OCI-M1 (cell line): ENCODE results near the gene SVOP.
"Not testable (repeated sequence)": the region's sequence is repeated elsewhere in the genome, so short reads cannot be mapped to it uniquely, and the experiment has no call there.

Experiments
- DNase-seq: peaks from one replicate; lab custom pipeline; 2025; lab: John Stamatoyannopoulos, UW

The SVOP gene, protein sequence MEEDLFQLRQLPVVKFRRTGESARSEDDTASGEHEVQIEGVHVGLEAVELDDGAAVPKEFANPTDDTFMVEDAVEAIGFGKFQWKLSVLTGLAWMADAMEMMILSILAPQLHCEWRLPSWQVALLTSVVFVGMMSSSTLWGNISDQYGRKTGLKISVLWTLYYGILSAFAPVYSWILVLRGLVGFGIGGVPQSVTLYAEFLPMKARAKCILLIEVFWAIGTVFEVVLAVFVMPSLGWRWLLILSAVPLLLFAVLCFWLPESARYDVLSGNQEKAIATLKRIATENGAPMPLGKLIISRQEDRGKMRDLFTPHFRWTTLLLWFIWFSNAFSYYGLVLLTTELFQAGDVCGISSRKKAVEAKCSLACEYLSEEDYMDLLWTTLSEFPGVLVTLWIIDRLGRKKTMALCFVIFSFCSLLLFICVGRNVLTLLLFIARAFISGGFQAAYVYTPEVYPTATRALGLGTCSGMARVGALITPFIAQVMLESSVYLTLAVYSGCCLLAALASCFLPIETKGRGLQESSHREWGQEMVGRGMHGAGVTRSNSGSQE

DNA sequence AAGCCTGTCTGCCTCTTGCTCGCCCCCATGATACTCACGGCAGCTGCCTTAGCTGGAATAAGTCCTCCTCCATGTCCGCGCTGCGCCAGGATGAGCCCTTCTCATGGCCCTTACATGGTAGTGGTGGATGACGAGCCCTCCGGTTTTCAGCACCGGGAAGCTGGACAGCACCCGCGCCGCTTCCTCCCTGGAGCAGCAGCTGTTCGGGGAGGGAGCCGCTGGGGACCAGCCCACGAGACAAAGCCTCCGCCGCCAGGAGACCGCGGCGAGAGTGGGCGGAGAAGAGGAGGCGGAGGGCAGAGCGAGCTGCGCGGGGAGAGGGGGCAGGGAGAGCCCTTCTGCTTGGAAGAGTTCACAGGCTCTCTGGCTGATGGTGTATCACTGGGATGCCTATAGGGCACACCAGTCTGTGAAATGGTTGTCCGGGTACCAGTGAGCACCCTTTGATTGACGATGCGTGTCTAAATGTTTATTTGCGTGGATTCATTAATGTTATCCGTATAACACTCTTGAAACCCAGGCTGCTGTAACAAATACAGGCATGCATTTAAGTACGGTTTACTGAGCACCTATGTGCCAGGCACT lies at the start of gene SVOP:
Gene SVOP, minus strand, starts transcription at position 273 of the 585 bp plus-strand sequence. Its CDS starts 200 bp downstream, at position 73.
- peak; percentile 87 for DNase-seq

DNA sequence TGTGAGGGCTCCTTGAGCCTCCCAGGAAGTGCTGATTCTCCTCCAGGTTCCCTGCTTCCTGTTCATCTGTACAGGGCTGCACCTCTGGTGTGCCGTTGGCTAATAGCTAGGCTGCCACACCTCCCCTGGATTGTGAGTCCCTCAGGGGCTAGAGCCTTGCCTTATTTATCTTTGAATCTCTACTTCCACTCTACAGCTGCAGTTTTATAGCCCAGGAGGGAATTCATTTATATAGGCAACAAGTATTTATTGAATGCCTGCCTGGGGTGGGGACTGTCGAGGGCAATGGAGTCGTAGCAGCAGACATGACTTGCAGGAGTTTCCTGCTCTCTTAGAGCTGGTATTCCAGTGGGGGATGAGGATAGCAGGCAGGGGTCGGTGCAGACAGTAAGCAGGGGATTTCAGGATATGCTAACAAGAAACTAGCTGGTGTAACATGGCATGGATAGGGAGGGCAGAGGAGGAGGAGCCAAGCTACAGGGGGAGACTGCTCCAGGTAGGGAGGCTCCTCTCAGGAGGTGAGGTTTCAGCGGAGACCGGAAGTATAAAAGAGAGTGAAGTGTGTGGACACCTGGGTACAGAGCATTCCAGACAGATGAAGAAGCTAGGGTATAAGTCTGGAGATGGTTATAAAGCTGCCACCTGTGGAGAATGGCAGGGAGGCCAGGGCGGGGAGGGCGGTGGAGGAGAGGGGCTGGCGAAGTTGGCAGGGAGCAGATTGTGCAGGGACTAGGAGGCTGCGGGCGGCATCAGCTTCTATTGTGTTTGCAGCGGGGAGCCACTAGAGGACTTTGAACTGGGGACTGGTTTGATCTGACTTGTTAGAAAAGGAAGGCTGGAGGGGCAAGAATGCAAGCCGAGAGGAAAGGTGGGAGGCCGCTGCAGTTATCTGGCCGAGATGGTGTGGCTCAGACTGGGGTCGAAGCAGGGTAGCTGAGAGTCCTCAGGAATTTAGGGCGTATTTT lies 48.7 kb upstream of the SVOP start:
- no peak for DNase-seq

DNA sequence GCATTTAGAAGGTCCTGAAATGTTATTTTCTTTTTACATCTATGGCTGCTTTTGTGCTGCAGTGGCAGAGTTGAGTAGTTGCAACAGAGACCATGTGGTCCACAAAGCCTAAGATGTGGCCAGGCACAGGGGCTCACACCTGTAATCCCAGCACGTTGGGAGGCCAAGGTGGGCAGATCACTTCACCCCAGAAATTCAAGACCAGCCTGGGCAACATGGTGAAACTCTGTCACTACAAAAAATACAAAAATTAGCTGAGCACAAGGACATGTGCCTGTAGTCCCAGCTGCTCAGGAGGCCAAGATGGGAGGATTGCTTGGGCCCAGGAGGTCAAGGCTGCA lies 45.0 kb upstream of the SVOP start:
- no peak for DNase-seq

DNA sequence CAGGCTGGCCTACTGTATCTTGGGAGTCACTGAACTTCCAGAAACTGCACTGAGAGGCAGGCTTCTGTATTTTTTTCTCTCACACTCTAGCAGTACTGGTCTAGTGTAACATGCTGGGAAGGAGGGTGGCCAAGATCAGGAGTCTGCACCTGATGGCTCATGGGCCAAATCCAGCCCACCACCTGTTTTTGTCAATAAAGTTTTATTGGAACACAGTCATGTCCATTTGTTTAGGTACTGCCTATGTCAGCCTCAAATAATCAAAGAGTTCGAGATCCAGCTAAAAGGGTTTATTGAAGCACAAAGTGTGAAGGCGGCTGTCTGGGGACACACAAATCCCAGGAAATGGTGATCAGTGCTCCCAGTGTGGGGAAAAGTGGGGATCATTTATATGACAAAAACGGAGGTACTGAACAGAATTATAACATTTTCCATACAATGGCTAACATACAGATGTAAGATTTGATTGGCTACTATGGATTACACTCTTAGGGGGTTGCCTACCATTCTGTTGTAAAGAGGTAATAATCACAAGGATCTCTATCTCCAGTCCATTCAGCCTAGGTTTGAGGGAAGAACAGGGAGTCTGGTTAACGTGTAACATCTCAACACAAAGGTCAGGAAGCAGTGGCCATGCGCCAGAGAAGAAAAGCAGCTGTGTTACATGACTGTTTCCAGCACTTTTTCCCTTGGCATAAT lies 44.4 kb upstream of the SVOP start:
- no peak for DNase-seq

DNA sequence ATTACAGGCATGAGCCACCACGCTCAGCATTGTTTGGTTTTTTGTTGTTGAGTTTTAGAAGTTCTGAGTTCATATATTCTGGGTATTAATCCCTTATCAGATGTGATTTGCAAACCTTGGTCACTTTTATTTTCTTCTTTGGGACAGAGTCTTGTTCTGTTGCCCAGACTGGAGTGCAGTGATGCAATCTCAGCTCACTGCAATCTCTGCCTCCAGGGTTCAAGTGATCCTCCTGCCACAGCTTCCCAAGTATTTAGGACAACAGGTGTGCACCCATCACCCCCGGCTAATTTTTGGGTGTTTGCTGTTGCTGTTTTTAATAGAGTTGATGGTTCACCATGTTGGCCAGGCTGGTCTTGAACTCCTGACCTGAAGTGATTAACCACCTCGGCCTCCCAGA lies 43.3 kb upstream of the SVOP start:
- no peak for DNase-seq

DNA sequence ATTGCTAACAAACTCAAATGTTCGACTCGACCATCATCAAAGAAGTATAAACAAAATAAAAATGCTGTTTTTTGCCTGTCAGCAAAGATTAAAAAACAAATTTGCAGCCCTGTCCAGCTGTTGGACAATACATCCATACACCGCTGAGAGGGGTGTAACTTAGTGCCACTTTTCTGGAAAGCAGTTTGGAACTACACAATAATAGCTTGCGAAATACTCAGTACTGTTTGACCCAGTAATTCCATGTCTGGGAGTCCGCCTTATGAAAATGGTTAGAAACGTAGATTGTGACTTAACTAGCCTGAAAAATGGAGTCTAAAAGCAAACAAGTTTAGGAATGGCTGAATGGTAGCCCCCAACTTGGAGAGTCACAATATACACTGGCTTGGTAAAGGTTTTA lies 37.9 kb upstream of the SVOP start:
- DNase-seq = no peak

DNA sequence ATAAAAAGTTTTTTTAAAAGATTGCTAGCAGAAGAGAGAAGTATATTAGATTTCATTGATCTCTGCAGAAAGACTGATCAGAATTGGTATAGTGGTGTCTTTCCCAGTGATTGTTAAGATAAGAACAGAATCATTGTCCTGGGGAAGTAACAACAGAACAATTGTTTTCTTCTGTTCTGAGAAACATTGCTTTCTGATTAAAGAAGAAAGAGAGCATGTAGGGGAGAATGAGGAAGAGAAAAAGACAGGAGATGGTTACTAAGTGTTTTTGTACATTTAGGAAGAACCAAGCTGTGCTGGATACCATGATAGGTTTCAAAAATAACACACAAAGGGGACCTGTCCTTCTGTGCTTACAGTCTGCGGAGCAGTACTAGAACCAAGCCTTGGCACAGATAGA lies 36.5 kb upstream of the SVOP start:
- DNase-seq = no peak

DNA sequence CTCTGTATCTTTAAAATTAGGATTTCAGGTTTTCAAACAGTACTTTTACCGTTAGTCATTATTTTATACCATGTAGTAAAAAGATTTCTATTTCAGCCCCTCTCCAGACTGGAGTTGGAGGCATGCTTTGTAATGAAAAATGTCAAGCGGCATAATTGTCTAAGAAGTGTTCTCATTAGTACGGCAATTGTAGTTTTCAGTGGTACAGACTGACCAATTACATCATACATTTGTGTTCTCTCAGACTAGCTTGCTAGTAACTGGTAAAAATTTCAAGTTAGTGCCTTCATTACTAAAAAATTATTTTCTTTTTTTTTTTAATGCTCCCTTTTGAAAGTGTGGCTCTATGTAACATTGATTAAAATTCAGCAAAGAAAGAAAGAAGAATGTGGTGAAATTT lies 36.0 kb upstream of the SVOP start:
- no peak for DNase-seq

DNA sequence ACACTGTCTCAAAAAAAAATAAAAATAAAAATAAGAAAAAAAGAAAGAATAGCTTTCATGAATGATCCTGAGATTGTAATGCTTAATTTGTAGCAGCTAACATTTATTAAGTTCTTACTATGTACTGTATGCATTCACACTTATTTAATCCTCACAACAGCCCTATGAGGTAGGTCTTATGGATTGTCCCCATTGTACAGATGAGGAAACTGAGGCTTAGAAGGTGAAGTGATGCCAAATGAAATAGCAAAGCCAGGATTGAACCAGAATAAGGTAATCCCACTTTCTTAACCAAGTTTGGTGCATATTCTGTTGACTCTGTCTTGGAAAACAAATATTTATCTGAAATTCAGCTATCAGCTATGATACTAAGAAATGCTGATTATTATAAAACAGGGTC lies 33.7 kb upstream of the SVOP start:
- no peak for DNase-seq

DNA sequence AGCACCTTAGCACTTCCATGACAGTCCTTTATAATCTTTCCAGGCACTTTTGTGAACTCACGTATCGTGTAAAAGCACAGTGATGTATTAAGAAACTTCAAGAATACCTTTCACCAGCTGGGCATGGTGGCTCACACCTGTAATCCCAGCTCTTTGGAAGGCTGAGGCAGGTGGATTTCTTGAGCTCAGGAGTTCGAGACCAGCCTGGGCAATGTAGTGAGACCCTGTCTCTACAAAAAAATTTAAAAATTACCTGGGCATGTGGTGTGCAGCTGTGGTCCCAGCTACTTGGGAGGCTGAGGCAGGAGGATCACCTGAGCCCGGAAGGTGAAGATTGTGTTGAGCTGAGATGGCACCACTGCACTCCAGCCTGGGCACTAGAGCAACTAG lies 33.3 kb upstream of the SVOP start:
- not testable (repeated sequence) for DNase-seq

DNA sequence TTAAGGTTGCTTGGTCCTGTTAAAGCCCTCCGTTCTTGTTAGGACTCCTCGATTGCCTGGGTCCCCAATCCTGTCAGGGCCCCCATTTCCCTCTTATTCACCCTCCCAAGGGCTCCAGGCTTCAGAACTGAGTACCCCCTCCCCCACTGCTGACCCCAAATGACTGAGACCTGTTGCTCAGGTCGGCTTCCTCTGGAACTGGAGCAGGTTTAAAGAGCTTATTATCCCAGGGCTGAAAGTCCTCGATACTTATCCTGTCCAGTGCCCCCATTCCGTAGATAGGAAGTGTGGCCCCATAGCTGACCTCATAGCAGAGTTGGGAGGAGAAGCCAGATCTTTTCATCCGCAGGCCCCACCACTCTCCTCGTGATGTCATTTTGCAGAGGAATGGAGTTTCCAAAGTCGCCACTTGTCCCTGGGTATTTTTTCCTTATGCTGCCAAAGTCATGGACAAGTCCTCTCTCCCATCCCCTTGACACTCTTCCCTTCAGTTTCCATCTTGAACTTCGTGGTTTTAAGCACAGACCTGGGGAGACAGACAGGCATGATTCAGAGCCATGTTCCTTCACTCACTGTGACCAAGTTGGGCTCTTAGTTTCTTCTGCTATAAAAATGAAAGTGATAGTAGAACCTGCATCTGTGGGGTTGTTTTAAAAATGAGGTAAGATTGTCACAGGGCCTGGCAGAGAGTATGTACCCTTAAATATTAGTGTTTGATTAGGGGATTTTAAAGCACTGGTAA lies 32.7 kb upstream of the SVOP start:
- peak; percentile 66 for DNase-seq

DNA sequence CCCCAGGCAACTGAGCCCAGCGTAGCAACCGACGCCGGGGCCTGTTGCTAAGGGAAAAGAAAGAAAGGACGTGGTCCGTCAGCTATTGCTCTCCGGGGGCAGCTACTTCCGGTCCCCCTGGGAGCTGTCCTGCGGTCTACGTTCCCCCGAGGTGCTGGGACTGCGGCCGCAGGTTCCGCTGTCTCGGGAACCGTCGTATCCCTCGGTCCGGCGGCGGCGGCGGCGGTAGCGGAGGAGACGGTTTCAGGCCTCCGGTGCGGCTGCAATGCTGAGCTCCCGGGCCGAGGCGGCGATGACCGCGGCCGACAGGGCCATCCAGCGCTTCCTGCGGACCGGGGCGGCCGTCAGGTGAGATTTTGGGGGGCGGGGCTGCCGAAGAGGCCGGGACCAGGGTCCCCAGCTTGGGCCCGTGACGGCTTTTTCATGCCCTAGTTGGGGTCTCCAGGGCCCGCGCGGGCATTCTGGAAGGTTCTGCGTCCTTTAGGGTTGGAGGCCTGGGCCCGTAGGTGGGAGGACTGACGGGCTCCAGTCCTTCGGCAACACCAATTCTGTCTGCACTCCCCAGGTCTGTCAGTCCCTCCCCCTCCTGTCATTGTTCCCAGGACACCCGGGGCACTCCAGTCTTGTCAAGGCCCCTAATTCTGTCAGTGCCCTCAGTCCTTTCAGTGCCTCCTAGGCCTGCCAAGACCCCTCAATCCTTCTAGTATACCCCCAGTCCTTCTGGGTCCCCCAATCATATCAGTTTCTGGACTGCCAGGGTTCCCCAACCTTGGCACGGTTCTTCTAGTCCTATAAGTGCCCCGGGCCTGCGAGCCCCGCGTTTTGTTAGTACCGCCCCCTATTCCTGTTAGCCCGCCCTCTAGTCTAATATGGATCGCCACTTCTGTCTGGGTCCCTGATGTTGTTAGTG lies 31.8 kb upstream of the SVOP start, which contains the start of gene USP30:
Gene USP30, plus strand, starts transcription at position 163 of the 910 bp plus-strand sequence. Its CDS starts 103 bp downstream, at position 266.
- DNase-seq = peak; percentile 89

DNA sequence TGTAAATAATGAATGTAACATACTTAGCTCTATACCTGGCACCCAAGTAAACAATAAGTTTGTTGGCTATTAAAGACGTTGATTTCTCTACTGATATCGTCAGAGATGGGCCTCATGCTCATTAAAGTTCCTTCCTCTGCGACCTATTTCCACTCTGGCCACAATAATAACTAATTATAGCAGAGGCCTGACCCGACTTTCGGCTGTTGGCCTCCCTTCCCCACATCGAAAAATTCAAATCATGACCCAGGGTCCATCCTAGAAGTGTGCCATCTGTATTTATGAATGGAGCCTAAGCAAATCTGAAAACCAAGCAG lies 31.2 kb upstream of the SVOP start:
- DNase-seq = no peak

DNA sequence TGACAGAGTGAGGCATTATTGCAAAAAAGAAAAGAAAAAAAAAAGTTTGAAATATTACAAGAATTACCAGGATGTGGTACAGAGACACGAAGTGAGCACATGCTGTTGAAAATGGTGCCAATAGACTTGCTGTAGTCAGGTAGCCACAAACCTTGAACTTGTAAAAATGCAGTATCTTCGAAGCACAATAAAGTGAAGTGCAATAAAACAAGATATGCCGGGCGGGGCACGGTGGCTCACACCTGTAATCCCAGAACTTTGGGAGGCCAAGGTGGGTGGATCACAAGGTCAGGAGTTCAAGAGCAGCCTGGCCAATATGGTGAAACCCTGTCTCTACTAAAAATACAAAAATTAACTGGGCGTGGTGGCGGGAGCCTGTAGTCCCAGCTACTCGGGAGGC lies 28.9 kb upstream of the SVOP start:
- DNase-seq = not testable (repeated sequence)

DNA sequence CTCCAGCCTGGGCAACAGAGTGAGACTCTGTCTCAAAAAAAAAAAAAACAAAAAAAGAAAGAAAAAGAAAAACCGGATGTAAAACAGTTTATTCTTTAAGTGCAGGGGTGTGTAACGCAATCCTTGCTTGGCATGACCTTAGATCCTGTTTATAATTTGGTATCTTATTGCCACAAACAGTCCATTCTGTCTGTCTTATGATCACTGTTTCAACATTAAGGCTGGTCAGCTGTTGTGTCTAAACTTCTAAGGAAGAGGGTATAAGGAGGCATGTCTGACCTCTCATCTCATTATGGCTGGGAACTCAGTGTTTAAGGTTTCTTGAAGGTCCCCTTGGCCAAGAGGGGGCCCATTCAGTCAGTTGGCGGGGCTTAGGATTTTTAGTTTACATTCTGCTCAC lies 27.8 kb upstream of the SVOP start:
- not testable (repeated sequence) for DNase-seq

DNA sequence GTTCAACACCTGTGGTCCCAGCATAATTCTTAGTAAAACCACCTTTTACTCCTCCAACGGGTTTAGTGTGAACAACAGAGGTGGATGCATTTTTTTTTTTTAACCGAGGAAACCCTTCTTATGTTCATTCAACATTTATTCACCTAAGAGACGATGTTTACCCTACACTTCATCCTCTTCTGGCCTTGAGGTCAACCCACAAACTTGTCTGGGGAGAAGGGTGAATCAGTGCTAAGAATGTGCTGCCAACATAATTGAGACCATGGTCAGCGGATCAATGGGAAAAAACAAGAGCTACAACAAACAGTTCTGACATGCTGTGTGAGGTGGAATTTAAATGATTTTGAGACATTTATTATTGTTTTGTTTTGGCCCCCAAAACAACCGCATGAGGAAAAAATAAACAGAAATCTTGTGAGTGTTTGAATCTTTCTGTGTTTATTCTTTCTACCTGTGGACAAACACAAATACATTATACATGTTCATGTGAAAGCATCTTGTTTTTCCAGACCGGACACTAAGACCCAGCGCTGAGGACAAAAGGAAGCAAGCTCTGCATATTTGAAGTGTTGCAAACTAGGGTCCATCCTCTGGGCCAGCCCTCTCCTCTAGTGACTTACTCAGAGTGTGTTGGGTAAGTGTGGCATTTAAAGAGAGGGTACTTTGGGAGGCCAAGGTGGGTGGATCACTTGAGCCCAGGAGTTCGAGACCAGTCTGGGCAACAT lies 26.4 kb upstream of the SVOP start:
- no peak for DNase-seq

DNA sequence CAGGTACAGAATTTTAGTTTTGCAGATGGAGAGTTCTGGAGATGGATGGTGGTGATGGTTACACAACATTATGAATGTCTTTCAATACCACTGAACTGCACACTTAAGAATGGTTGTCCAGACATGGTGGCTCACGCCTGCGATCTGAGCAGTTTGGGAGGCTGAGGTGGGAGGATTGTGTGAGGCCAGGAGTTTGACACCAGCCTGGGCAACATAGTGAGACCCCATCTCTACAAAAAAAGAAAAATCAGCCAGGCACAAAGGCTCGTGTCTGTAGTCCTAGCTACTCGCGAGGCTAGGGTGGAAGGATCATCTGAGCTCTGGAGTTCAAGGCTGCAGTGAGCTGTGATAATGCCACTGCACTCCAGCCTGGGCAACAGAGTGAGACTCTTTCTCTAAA lies 23.4 kb upstream of the SVOP start:
- no peak for DNase-seq

DNA sequence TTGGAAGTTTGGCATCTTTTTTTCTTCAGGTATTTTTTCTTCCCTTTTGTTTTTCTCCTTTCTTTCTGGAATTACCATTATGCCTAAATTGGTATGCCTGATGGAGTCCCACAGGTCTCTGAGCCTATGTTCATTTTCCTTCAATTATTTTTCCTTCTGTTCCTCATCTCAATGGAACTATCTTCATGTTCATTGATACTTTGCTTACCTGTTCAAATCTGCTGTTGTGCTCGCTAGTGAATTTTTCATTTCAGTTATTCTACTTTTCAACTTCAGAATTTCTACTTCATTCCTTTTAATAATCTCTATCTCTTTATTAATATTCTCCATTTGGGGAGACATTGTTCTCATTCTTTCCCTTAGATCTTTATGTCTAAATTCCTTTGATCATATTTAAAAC lies 16.1 kb upstream of the SVOP start:
- no peak for DNase-seq
